BE2C (cell line): ENCODE results near the gene METTL13.

Source experiments
- DNase-seq: peaks from one replicate; pipeline ENCODE4 v3.0.0-alpha.2; 2020
- H3K27me3 ChIP-seq: fragments of 250-450 bp; sonication (Bioruptor Pico); 2 replicates; pipeline ENCODE4 v1.5.1; 2020; ENCODE audit warnings: mild to moderate bottlenecking
- H3K36me3 ChIP-seq: fragments of 250-450 bp; sonication (Bioruptor Pico); 2 replicates; pipeline ENCODE4 v1.5.1; 2020; ENCODE audit warnings: mild to moderate bottlenecking
- H3K4me1 ChIP-seq: fragments of 250-450 bp; sonication (Bioruptor Pico); 2 replicates; pipeline ENCODE4 v1.5.1; 2020
- H3K4me3 ChIP-seq: 2 replicates; pipeline ENCODE4 v1.5.1; 2011; ENCODE audit warnings: low read depth, low read length
- H3K9me3 ChIP-seq: fragments of 250-450 bp; sonication (Bioruptor Pico); 2 replicates; pipeline ENCODE4 v1.5.1; 2020
- CTCF ChIP-seq: IDR thresholded peaks from 2 replicates; pipeline ENCODE4 v1.5.1; 2012; ENCODE audit warnings: mild to moderate bottlenecking, low read depth, low read length

The METTL13 gene

GRCh38 chr1:171756856-171757255 lies 24.6 kb upstream of the METTL13 start:
- TF ChIP-seq CTCF, result no peak
- no peaks in the 10 kb centered on the region for H3K4me1 ChIP-seq
- peaks cover 9% of the 10 kb centered on the region for H3K27me3 ChIP-seq
- no peaks in the 10 kb centered on the region for H3K36me3 ChIP-seq
- no peak for DNase-seq
- no peak overlapping the region for H3K4me3 ChIP-seq
- no peaks in the 10 kb centered on the region for H3K9me3 ChIP-seq

GRCh38 chr1:171758011-171758410 lies 23.4 kb upstream of the METTL13 start:
- Histone ChIP-seq H3K27me3 (peaks cover 9% of the 10 kb centered on the region), H3K36me3 (no peaks in the 10 kb centered on the region), H3K4me3 (no peak overlapping the region), H3K4me1 (no peaks in the 10 kb centered on the region), H3K9me3 (no peaks in the 10 kb centered on the region)
- no peak for DNase-seq
- TF ChIP-seq CTCF, result no peak

GRCh38 chr1:171762143-171762563 lies 19.3 kb upstream of the METTL13 start:
- TF ChIP-seq CTCF, result no peak

GRCh38 chr1:171763764-171764163 lies 17.7 kb upstream of the METTL13 start:
- H3K4me3 ChIP-seq, result no peak overlapping the region
- no peak for TF ChIP-seq CTCF

More at GRCh38 chr1:171762143-171762563, 19.3 kb upstream of the METTL13 start:
- no peaks in the 10 kb centered on the region for H3K9me3 ChIP-seq
- H3K4me3 ChIP-seq, result no peak overlapping the region
- no peaks in the 10 kb centered on the region for H3K36me3 ChIP-seq
- no peaks in the 10 kb centered on the region for H3K4me1 ChIP-seq
- DNase-seq, result no peak
- H3K27me3 ChIP-seq, result peaks cover 17% of the 10 kb centered on the region

GRCh38 chr1:171769171-171769570 lies 12.3 kb upstream of the METTL13 start:
- no peak for TF ChIP-seq CTCF

More at GRCh38 chr1:171763764-171764163, 17.7 kb upstream of the METTL13 start:
- H3K27me3 ChIP-seq, result peaks cover 8% of the 10 kb centered on the region
- no peaks in the 10 kb centered on the region for H3K4me1 ChIP-seq
- DNase-seq, result no peak
- no peaks in the 10 kb centered on the region for H3K36me3 ChIP-seq
- H3K9me3 ChIP-seq, result no peaks in the 10 kb centered on the region

GRCh38 chr1:171769754-171770153 lies 11.7 kb upstream of the METTL13 start:
- no peaks in the 10 kb centered on the region for H3K9me3 ChIP-seq
- H3K36me3 ChIP-seq, result no peaks in the 10 kb centered on the region
- H3K4me3 ChIP-seq, result no peak overlapping the region
- H3K27me3 ChIP-seq, result no peaks in the 10 kb centered on the region; the same call in 1 of the 2 replicates
- no peaks in the 10 kb centered on the region for H3K4me1 ChIP-seq
- no peak for DNase-seq
- no peak for TF ChIP-seq CTCF

More at GRCh38 chr1:171769171-171769570, 12.3 kb upstream of the METTL13 start:
- Histone ChIP-seq H3K4me1 (no peaks in the 10 kb centered on the region), H3K9me3 (no peaks in the 10 kb centered on the region), H3K27me3 (no peaks in the 10 kb centered on the region; the same call in 1 of the 2 replicates), H3K4me3 (no peak overlapping the region), H3K36me3 (no peaks in the 10 kb centered on the region)
- no peak for DNase-seq
